Cardiac fibroblast (primary cell): ENCODE data around the gene CDC23.
A peak's percentile ranks its signal among the peaks of the same experiment; 100 is the strongest.
"Not testable (repeated sequence)": the region's sequence is repeated elsewhere in the genome, so short reads cannot be mapped to it uniquely, and the experiment has no call there.

ENCODE experiments used
- DNase-seq, 2 donors: peaks; one replicate each; pipeline versions ENCODE4 v3.0.0 to v3.0.0-alpha.2; 2010; ENCODE audit warnings: low read depth in 2 of 2
- H3K4me3 ChIP-seq, 2 donors: replicated peaks in 1 of 2; 1 replicate in 1 of 2; 2 replicates in 1 of 2; pipeline ENCODE4 v1.5.1; 2011; ENCODE audit warnings: low read depth in 2 of 2, low read length in 2 of 2, mild to moderate bottlenecking in 2 of 2, moderate library complexity in 1 of 2
- TF ChIP-seq, protein P1 (sequence below): IDR thresholded peaks from one replicate; pipeline ENCODE4 v1.5.1; 2011; ENCODE audit warnings: low read depth, mild to moderate bottlenecking, low read length, inconsistent platforms

Gene CDC23, protein sequence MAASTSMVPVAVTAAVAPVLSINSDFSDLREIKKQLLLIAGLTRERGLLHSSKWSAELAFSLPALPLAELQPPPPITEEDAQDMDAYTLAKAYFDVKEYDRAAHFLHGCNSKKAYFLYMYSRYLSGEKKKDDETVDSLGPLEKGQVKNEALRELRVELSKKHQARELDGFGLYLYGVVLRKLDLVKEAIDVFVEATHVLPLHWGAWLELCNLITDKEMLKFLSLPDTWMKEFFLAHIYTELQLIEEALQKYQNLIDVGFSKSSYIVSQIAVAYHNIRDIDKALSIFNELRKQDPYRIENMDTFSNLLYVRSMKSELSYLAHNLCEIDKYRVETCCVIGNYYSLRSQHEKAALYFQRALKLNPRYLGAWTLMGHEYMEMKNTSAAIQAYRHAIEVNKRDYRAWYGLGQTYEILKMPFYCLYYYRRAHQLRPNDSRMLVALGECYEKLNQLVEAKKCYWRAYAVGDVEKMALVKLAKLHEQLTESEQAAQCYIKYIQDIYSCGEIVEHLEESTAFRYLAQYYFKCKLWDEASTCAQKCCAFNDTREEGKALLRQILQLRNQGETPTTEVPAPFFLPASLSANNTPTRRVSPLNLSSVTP

DNA sequence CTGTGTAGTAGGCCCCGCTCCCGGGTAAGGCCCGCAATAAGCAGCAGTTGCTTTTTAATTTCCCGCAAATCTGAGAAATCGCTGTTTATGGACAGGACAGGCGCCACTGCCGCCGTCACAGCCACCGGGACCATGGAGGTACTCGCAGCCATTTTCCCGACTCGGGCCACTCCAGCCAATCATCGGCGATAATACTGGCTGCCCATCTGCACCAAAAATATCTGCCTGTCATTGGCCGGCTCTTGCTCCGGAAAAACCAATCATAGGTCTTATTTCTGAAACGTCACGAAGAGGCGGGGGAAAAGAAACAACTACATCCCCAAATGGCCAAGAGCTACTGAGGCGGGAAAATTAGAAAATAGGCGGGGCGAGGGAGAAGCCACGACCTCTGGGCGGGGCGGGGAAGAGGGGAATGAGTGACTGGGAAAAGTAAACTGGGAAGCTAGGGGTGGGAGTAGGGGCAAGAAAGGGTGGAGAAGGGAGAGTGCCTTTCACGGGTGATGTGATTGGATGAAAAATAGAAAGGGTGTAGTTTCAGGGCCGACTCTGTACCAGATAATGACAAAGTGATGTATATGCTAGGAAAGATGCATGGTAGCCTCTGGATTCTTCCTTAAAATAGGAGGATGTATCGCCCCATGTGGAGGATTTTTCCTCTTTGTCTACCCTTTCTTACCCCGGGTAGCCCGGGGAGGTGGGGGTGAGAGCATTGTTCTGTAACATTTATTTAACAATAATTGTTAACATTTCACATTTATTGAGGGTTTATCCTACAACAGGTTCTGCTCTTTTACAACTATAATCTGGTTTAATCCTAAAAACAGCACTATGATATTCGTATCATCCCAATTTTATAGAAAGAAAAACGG lies at the start of gene CDC23:
CDC23 (minus strand) TSS at position 163 of the 869 bp plus-strand sequence; CDS start at position 152, 11 bp downstream.
- H3K4me3 ChIP-seq = peak within 1 kb of the TSS; percentile 98 to 100
- TF ChIP-seq, protein P1, sequence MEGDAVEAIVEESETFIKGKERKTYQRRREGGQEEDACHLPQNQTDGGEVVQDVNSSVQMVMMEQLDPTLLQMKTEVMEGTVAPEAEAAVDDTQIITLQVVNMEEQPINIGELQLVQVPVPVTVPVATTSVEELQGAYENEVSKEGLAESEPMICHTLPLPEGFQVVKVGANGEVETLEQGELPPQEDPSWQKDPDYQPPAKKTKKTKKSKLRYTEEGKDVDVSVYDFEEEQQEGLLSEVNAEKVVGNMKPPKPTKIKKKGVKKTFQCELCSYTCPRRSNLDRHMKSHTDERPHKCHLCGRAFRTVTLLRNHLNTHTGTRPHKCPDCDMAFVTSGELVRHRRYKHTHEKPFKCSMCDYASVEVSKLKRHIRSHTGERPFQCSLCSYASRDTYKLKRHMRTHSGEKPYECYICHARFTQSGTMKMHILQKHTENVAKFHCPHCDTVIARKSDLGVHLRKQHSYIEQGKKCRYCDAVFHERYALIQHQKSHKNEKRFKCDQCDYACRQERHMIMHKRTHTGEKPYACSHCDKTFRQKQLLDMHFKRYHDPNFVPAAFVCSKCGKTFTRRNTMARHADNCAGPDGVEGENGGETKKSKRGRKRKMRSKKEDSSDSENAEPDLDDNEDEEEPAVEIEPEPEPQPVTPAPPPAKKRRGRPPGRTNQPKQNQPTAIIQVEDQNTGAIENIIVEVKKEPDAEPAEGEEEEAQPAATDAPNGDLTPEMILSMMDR = no peak
- peak; percentile 98 to 99 for DNase-seq

DNA sequence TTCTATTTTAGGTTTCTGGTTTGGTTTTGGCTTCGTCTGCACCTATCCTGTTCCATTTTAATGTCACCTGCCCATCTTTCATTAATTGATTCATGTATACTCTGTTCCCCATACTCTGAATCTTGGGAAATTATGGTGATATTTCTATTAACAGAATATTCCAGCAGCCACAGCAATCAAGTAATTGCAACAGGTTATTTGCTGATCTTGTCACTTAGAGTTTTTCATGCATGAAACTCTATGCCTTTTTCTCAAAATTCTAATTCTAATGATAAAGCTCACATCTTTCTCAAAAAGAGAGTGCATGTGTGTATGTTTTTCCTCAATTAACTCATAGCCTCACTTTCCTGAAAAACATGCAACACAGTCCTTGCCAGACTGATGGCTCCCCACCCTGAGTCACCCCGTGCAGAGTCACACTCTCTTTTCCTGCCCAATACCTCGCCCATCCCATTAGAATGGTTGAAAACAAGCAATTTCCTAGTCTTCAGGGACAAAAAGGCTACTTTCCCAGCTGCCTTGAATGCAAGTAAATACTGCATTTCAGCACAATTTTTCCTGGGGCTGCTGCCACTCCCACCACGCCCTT lies 45.7 kb upstream of the CDC23 start:
- H3K4me3 ChIP-seq = no peak overlapping the region
- TF ChIP-seq, protein P1 = no peak
- DNase-seq = no peak

DNA sequence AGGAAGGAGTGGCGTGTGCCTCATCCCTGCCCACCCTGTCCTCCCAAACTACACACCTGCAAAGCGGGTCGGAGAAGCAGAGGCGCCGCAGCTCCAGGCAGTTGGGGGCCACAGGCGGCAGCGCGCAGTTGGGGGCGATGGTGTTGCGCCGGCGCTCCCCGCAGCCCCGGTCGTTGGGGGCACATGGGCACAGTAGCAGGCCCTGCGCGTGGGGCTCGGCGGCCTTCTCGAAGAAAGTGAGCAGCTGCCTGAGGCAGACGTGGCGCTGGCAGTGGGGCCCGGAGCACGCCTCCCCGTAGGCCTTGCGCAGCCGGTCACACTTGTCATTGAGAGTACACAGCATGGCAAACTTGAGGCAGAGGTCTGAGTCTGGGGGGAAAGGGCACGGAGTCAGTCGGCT lies 44.5 kb upstream of the CDC23 start:
- TF ChIP-seq, protein P1 = no peak
- H3K4me3 ChIP-seq = no peak overlapping the region
- DNase-seq = no peak

DNA sequence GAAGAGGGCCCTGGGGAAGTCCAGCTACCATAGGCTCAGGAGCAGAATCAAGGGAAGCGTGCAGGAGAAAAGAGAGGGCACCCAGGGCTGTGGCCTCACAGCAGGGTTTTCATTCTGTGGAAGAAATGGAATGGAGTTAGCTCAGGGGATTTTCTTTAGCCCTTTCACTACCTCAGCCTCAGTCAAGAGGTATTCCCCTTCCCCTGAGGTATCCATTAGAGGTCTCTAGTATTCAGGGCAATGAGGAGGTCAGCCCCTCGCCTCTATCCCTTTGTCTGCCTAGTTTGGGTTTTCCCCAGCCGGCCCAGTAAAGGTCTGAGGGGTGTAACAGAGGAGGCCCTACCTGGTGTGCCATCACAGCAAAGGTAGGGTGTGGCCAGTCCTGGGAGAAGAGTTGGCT lies 39.8 kb upstream of the CDC23 start:
- TF ChIP-seq, protein P1 = no peak
- DNase-seq = no peak
- no peak overlapping the region for H3K4me3 ChIP-seq

DNA sequence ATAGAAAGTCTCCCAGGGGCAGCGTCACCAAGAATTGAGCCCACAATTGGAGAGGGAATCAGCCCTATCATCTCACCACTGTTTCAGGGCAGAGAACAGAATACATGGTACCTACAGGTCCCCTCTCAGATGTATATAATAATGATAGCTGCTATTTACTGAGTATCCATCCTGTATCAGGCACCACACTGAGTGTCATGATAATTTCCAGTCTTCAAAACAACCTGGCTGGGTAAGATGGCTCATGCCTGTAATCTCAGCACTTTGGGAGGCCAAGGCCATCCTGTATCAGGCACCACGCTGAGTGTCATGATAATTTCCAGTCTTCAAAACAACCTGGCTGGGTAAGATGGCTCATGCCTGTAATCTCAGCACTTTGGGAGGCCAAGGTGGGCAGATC lies 34.7 kb upstream of the CDC23 start:
- not testable (repeated sequence) for DNase-seq, H3K4me3 ChIP-seq

DNA sequence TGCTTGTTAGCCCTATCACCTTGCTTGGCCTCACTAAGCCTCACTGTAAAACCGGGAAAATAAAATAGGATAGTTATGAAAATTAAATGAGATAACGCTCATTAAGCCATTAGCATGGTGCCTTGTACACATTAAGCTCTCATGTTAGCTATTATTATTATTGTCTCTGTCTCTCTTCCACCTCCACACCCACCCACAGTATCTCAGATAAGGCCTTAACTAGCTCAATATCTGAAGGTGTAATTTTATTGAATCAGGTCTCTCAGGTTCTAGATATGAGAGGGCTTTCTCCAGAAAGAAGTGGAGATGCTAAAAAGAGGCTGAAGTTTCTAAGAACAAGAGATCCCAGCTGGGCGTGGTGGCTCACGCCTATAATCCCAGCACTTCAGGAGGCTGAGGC lies 33.7 kb upstream of the CDC23 start:
- TF ChIP-seq, protein P1 = no peak
- H3K4me3 ChIP-seq = no peak overlapping the region
- no peak for DNase-seq
